Smooth muscle cell of the brain vasculature (primary cell): ENCODE results near the gene MAP7.
"Not testable (repeated sequence)": the region's sequence is repeated elsewhere in the genome, so short reads cannot be mapped to it uniquely, and the experiment has no call there.

Source experiments
- DNase-seq: peaks from one replicate; pipeline ENCODE4 v3.0.0-alpha.2; 2012; ENCODE audit warnings: low read depth, low spot score

Gene MAP7

GRCh38 chr6:136506124-136506799 lies 44.0 kb downstream of the MAP7 start:
- no peak for DNase-seq

GRCh38 chr6:136503303-136504029 lies 46.8 kb downstream of the MAP7 start:
- no peak for DNase-seq

- DNase-seq: no peak
Measured at GRCh38 chr6:136502786-136503185, 47.4 kb downstream of the MAP7 start.

GRCh38 chr6:136501514-136501913 lies 48.7 kb downstream of the MAP7 start:
- no peak for DNase-seq

- no peak for DNase-seq
Measured at GRCh38 chr6:136501096-136501495, 49.1 kb downstream of the MAP7 start.

GRCh38 chr6:136500414-136500813 lies 49.8 kb downstream of the MAP7 start:
- no peak for DNase-seq

- DNase-seq: no peak
Measured at GRCh38 chr6:136499370-136499769, 50.9 kb downstream of the MAP7 start.

GRCh38 chr6:136496449-136496848 lies 53.8 kb downstream of the MAP7 start:
- not testable (repeated sequence) for DNase-seq

- no peak for DNase-seq
Measured at GRCh38 chr6:136494710-136495109, 55.5 kb downstream of the MAP7 start.

GRCh38 chr6:136494059-136494458 lies 56.2 kb downstream of the MAP7 start:
- no peak for DNase-seq

GRCh38 chr6:136492409-136492808 lies 57.8 kb downstream of the MAP7 start:
- no peak for DNase-seq

- DNase-seq: no peak
Measured at GRCh38 chr6:136491754-136492153, 58.5 kb downstream of the MAP7 start.

- no peak for DNase-seq
Measured at GRCh38 chr6:136491251-136491650, 59.0 kb downstream of the MAP7 start.

GRCh38 chr6:136489689-136490033 lies 60.6 kb downstream of the MAP7 start:
- not testable (repeated sequence) for DNase-seq

- no peak for DNase-seq
Measured at GRCh38 chr6:136487759-136488425, 62.3 kb downstream of the MAP7 start.

- no peak for DNase-seq
Measured at GRCh38 chr6:136486357-136486756, 63.9 kb downstream of the MAP7 start.

- DNase-seq: no peak
Measured at GRCh38 chr6:136483906-136484305, 66.3 kb downstream of the MAP7 start.

- not testable (repeated sequence) for DNase-seq
Measured at GRCh38 chr6:136483005-136483404, 67.2 kb downstream of the MAP7 start.

GRCh38 chr6:136477548-136477947 lies 72.7 kb downstream of the MAP7 start:
- no peak for DNase-seq

GRCh38 chr6:136475686-136476085 lies 74.5 kb downstream of the MAP7 start:
- DNase-seq: no peak

- DNase-seq: no peak
Measured at GRCh38 chr6:136474241-136474640, 76.0 kb downstream of the MAP7 start.

GRCh38 chr6:136471922-136472321 lies 78.3 kb downstream of the MAP7 start:
- DNase-seq: no peak

GRCh38 chr6:136471372-136471771 lies 78.8 kb downstream of the MAP7 start:
- DNase-seq: no peak
